Progenitor cell of endocrine pancreas (in vitro differentiated cells): ENCODE measurements around the gene TMEM200A. TPM values are rescaled to one million over a fixed set of nuclear protein-coding genes. Genes with fewer than 3 reads are reported as not detected.

Source experiments
- DNase-seq: peaks from one replicate; pipeline ENCODE4 v3.0.0; 2021; ENCODE audit warnings: low spot score; ENCODE audit not compliant: unreplicated experiment
- H3K27ac Mint-ChIP-seq: 2 replicates; pipeline ENCODE4 v1.8.0; 2021; ENCODE audit warnings: mild to moderate bottlenecking, moderate library complexity, mixed read lengths
- H3K27me3 Mint-ChIP-seq: 2 replicates; pipeline ENCODE4 v1.8.0; 2021; ENCODE audit warnings: mixed read lengths
- H3K36me3 Mint-ChIP-seq: 2 replicates; pipeline ENCODE4 v1.8.0; 2022; ENCODE audit warnings: mixed read lengths; ENCODE audit not compliant: insufficient read depth
- H3K4me1 Mint-ChIP-seq: 2 replicates; pipeline ENCODE4 v1.8.0; 2021; ENCODE audit warnings: low read depth, mixed read lengths
- H3K4me3 Mint-ChIP-seq: 2 replicates; pipeline ENCODE4 v1.8.0; 2021; ENCODE audit warnings: low read depth, mild to moderate bottlenecking, moderate library complexity, mixed read lengths
- H3K9me3 Mint-ChIP-seq: 2 replicates; pipeline ENCODE4 v1.8.0; 2021; ENCODE audit warnings: low read depth, mixed read lengths
- total RNA-seq: library from RNA; stranded (reverse); gene quantifications from 2 replicates; pipeline ENCODE4 v1.2.1, GENCODE V29; 2021
- TF ChIP-seq, protein P1 (sequence below): fragments of 200-600 bp; sonication (generic); IDR thresholded peaks from one replicate; pipeline ENCODE4 v1.5.0; 2021; ENCODE audit warnings: antibody characterized with exemption, mild to moderate bottlenecking; ENCODE audit not compliant: unreplicated experiment

TMEM200A gene
- total RNA-seq, 1 donor from 2014 or later = 13.0 TPM

DNA sequence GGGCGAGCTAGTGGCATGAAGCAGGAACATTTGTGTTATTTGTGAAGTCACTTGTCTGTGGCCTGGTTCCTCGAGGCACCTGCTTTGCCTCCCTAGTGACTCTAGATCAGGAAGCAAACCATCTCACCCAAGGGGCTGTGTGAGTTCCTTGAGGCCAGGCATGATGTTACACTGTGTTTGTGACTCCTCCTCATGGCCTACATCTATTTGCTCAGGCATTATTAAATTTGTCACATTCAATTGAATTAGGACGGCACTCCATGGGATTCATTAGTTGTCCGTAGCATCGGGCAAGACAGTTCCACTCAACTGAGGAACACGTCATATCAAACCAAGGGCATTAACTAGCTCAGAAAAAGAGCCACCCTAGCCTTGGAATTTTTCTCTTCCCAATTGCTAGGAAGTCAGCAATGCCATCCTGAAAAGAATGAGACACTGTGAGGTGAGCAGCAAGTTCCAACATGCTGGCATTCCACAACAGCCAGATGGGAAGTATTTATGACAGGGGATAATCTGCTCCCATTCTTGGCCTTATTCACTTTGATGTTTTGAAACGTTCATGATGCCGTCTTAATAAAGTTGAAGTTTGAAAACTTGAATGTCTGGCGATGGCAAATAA is 17.2 kb downstream of the TMEM200A start:
- Mint-ChIP-seq H3K27ac (no peak overlapping the region), H3K27me3 (no peaks in the 10 kb centered on the region), H3K4me1 (peaks cover under 1% of the 10 kb centered on the region), H3K4me3 (no peak overlapping the region), H3K36me3 (no peaks in the 10 kb centered on the region), H3K9me3 (no peaks in the 10 kb centered on the region)
- no peak for DNase-seq
- TF ChIP-seq, protein P1, sequence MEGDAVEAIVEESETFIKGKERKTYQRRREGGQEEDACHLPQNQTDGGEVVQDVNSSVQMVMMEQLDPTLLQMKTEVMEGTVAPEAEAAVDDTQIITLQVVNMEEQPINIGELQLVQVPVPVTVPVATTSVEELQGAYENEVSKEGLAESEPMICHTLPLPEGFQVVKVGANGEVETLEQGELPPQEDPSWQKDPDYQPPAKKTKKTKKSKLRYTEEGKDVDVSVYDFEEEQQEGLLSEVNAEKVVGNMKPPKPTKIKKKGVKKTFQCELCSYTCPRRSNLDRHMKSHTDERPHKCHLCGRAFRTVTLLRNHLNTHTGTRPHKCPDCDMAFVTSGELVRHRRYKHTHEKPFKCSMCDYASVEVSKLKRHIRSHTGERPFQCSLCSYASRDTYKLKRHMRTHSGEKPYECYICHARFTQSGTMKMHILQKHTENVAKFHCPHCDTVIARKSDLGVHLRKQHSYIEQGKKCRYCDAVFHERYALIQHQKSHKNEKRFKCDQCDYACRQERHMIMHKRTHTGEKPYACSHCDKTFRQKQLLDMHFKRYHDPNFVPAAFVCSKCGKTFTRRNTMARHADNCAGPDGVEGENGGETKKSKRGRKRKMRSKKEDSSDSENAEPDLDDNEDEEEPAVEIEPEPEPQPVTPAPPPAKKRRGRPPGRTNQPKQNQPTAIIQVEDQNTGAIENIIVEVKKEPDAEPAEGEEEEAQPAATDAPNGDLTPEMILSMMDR = no peak

DNA sequence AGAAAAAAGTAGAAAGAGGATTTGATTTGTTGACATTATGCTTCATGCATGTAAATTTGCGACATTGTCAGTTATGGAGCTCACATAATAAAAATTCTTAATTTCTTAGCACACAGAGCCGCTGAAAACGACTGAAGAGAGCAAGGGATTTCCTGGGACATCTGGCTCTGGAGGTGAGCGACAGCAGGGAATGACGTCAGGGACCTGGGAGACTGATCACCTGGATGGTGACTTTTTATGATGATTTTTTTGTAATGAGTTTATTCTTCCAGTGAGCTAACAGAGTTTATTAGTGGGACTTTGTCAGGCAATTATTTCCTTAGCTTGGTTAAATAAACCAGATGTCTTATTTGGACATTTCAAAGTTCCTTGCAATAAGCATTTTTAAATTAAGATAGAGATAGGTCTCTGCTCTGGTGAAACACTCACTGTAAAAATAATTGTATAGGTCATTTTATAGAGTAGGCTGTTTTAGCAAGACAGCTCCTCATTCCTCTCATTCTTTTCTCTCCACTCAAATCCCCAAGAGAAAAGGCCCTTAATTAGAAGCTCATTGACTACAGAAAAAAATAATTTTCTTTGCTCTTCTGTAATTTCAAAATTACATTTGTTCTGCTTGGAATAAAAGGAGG is 19.4 kb downstream of the TMEM200A start:
- no peaks in the 10 kb centered on the region for H3K9me3 Mint-ChIP-seq
- H3K4me3 Mint-ChIP-seq = no peak overlapping the region
- DNase-seq = no peak
- TF ChIP-seq, protein P1 = no peak
- no peaks in the 10 kb centered on the region for H3K4me1 Mint-ChIP-seq
- H3K27ac Mint-ChIP-seq = no peak overlapping the region
- no peaks in the 10 kb centered on the region for H3K27me3 Mint-ChIP-seq
- no peaks in the 10 kb centered on the region for H3K36me3 Mint-ChIP-seq

DNA sequence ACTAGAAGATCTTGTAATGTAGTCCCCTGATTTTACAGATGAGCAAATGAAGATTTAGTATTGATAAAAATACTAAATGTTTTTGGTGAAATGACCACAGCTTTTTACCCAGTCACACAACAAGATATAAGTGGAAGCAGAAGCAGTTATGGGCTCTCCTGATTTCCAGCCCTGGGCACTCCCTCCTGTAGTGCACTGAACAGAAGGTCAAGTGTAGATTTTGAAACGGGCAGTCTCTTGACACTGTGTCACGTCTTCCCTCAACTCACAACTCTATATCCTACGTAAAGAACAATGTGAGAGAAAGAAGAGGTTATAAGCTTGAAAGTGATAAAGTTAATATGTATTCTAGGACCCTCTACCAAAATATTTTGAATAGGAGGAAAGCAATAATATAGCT is 23.3 kb downstream of the TMEM200A start:
- no peak overlapping the region for H3K4me3 Mint-ChIP-seq
- no peaks in the 10 kb centered on the region for H3K4me1 Mint-ChIP-seq
- no peak overlapping the region for H3K27ac Mint-ChIP-seq
- H3K27me3 Mint-ChIP-seq = no peaks in the 10 kb centered on the region
- TF ChIP-seq, protein P1 = no peak
- H3K36me3 Mint-ChIP-seq = peaks cover 1% of the 10 kb centered on the region
- H3K9me3 Mint-ChIP-seq = no peaks in the 10 kb centered on the region
- DNase-seq = no peak

GRCh38 chr6:130390890-130391289 is 25.1 kb downstream of the TMEM200A start:
- Mint-ChIP-seq H3K36me3 (peaks cover 1% of the 10 kb centered on the region), H3K27me3 (no peaks in the 10 kb centered on the region), H3K4me3 (no peak overlapping the region), H3K4me1 (no peaks in the 10 kb centered on the region), H3K27ac (no peak overlapping the region), H3K9me3 (no peaks in the 10 kb centered on the region)
- TF ChIP-seq, protein P1 = no peak
- no peak for DNase-seq

DNA sequence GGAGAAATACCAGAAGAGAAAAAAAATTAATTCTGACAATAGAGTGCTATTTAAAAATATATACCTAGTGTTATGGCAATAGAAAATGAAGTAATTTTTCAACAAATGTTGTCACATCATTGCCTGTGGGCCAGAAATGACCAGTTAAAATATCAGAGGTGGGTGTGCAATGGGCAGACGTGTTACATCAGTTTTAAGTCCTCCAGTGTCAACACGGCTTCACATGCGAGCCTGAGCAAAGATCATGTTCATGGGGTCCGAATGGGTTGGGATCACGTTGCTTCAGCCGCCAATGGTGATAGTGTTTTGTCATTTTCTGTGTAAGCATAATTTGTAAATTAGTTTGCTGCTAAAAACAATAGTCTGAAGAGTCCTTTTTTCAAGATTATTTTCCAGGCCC is 27.5 kb downstream of the TMEM200A start:
- Mint-ChIP-seq H3K36me3 (peaks cover 1% of the 10 kb centered on the region), H3K4me1 (no peaks in the 10 kb centered on the region), H3K4me3 (no peak overlapping the region), H3K27me3 (no peaks in the 10 kb centered on the region), H3K27ac (no peak overlapping the region), H3K9me3 (no peaks in the 10 kb centered on the region)
- DNase-seq = no peak
- TF ChIP-seq, protein P1 = no peak
